SHP77 (cell line): ENCODE data around the gene KAT2A.
A peak's percentile ranks its signal among the peaks of the same experiment; 100 is the strongest.

Experiments used
- DNase-seq, 2 experiments: peaks; one replicate each; lab custom pipeline; 2025; lab: John Stamatoyannopoulos, UW

Gene KAT2A

GRCh38 chr17:42135664-42136653, 14.8 kb upstream of the KAT2A start:
- peak; percentile 77 to 80 for DNase-seq

GRCh38 chr17:42135151-42135550, 14.0 kb upstream of the KAT2A start:
- DNase-seq = no peak

GRCh38 chr17:42133461-42134041, 12.4 kb upstream of the KAT2A start:
- peak; percentile 86 to 89 for DNase-seq

DNA sequence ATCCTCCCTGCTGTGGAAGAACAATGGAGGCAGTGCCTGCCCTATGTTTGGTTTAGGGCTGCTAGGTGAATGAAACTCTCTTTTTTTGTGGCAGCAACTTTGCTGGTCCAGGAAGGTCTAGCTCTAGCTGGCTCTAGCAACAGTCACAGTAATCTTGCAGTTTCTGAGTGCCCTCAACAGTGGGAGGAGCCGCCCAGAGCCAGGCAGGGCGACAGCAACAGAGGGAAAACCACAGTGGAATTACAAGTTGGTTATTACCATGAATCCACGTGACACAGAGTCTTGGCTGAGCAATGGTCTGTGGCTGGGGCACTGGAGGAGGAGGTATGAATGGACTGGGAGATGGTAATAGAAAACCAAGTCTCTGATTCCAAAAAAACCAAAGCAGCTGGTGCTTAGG, 11.8 kb upstream of the KAT2A start:
- no peak for DNase-seq

GRCh38 chr17:42131981-42132432, 10.8 kb upstream of the KAT2A start:
- no peak for DNase-seq

- no peak for DNase-seq
Observed at GRCh38 chr17:42131232-42131631, 10.1 kb upstream of the KAT2A start.

- DNase-seq = no peak
Observed at GRCh38 chr17:42130310-42130936, 9.3 kb upstream of the KAT2A start.

- no peak for DNase-seq
Observed at GRCh38 chr17:42129109-42129837, 8.1 kb upstream of the KAT2A start.

DNA sequence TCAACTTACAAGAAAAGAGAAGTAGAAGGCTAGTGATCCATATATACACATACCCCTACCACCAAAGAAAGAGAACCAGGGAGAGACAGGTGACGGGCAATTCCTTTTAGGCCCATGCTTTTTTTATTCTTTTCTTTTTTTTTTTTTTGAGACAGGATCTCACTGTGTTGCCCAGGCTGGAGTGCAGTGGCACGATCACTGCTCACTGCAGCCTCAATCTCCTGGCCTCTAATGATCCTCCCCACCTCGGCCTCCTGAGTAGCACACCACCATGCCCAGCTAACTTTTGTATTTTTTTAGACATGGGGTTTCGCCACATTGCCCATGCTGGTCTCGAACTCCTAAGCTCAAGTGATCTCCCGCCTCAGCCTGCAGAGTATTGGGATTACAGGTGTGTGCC, 6.2 kb upstream of the KAT2A start:
- DNase-seq = no peak

DNA sequence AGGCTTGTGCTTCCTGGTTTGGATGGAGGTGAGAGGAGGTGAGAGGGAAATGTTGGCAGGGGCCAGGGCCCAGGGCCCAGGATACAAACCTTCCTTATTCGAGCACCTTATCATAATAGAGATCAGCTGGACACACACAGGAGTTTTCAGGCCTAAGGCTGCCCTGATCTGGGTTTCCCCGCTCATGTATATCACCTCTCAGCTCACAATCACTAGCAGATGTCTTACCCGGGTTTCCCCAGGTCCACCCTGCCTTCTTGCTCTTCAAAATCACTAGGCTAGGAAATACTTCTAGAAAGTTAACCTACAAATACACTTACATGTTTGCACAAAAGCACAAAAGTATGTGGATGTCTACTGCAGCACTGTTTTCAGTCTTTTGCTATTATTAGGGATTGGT, 5.7 kb upstream of the KAT2A start:
- no peak for DNase-seq

DNA sequence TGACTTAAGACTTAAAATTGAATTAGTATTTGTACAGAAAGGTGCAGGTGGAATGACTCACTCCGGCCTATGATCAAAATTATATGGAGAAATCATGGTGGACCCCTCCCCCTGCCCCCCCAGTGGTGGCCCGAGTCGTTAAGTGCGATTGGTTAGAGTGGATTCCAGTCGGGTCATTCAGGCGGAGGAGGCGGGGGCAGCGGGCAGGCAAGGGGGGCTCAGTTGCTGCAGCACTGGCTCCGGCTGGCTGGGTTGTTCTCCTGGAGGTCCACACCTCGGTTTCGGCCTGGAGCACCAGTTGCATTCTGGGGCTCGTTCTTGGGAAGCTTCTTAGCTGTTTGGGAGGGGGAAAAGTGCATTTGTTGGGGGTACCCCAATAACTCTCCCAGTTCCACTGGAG, 4.4 kb upstream of the KAT2A start:
- no peak for DNase-seq

DNA sequence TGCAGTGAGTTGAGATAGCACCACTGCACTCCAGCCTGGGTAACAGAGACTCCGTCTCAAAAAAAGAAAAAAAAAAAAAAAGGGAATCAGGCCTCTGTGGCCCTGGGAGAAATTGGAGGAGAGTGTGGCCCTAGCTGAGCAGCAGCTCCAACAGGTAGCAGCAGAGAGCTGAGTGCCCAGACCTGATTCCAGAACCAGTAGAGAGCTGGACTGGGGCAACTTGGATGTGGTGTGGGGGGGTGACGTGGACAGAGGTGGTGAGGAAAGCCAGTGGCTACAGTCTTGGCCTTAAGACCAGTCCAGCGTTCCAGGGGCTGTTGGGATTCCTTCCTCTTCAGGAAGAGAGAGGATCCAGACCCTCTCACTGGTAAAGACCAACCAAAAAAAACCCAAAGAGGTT, 3.1 kb upstream of the KAT2A start:
- DNase-seq = no peak

DNA sequence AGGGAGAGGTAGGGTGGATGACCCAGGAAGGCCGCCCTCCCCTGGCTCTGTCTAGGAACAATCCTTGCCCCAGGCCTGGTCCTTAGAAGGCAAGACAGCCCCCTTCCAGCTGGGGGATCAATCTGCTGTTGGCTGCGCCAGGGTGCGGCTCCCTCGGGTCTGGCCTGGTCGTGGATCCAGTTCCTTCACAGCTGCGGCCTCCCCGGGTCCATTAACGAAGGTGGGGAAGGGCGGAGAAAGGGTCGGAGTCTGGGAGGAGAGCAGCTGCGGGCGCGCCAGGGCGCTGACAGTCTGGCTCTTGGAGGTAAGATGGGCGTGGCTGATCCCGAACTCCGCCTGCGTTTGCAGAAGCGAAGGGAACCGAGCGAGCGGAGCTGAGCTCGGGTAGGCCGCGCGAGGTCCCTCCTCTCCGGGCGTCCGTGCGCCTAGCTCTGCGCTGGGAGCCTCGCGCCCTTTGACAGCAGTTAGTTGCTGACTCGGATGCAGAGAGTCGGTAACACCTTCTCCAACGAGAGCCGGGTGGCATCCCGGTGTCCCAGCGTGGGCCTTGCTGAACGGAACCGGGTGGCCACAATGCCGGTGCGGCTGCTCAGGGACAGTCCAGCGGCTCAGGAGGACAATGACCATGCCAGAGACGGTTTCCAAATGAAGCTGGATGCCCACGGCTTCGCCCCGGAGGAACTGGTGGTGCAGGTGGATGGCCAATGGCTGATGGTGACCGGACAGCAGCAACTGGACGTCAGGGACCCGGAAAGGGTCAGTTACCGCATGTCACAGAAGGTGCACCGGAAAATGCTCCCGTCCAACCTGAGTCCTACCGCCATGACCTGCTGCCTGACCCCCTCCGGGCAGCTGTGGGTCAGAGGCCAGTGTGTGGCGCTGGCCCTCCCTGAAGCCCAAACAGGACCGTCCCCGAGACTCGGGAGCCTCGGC, 1.5 kb upstream of the KAT2A start, which contains the start of gene HSPB9:
TSS of gene HSPB9 (plus strand) at position 434 of the 933 bp plus-strand sequence. CDS start at position 481, 47 bp downstream.
- DNase-seq = peak; percentile 76 to 88

- no peak for DNase-seq
Observed at GRCh38 chr17:42120161-42120769, 902 bp downstream of the KAT2A start.

DNA sequence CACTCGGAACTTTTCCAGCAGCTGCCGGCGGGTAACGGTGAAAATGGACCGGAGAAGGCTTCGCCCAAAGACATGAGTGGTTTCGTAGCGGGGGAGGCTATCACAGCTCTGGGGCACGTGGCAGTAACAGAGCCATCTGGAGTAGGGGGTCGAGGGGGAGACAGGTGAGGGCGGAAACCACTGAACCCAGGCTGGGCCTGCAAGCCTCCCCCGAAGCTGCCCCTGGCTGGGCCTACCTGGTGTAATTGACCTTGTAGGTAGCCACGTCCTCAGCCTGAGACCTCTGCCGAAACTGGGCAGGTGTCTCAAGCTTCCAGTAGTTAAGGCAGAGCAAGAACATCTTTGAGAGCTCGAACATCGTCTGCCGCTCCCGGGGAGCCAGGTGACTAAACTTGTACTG, 1.9 kb downstream of the KAT2A start:
- DNase-seq = no peak

DNA sequence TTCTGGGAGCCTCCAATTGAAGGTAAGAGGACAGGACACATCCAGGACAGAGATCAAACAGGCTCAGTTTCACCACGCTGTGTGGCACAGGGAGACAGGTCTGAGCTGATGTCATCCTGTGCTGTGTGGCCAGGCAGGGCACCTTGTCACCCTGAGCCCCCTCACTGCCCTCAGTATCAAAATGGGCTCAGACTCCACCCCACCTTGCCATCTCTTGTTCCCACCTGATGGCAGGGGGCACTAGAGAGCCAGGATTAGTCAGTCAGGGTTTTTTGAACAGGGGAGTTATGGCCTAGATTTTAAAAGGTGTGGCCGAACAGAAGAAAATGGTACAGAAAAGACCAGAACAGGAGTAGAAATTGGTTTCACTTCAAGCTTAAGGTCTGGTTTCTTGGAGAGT, 2.6 kb downstream of the KAT2A start:
- peak; percentile 12 to 25 for DNase-seq

DNA sequence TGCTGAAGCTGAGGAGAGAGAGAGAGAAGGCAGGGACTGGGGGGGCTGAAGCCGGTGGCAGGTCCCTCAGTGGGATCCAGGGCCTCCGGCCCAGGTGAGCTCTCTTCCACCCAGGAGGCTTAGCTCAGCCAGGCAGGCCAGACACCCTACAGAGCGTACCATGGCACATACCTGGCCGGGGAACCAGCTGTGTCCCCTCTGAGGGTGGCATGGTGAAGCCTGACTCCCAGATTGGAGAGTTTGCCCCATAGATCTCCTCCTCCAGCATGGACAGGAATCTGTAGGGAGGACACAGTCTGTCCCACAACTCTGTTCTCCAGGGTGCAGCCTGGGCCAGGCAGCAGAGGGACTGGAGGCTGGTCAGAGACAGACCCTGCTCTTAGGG, 3.0 kb downstream of the KAT2A start:
- DNase-seq = no peak

GRCh38 chr17:42117397-42118125, 3.6 kb downstream of the KAT2A start:
- DNase-seq = no peak

GRCh38 chr17:42116705-42117396, 4.3 kb downstream of the KAT2A start:
- DNase-seq = peak; percentile 54 to 65
